HK-2 (cell line): ENCODE data around the gene MAST4.
"Not testable (repeated sequence)": the region's sequence is repeated elsewhere in the genome, so short reads cannot be mapped to it uniquely, and the experiment has no call there.

Source experiments
- DNase-seq: peaks from one replicate; pipeline ENCODE4 v3.0.0-alpha.2; 2018; ENCODE audit not compliant: unreplicated experiment

Gene MAST4

GRCh38 chr5:66646570-66646969 lies 50.4 kb downstream of the MAST4 start:
- DNase-seq = no peak

- DNase-seq = no peak
Measured at GRCh38 chr5:66647146-66647856, 51.1 kb downstream of the MAST4 start.

- DNase-seq = no peak
Measured at GRCh38 chr5:66652818-66653217, 56.6 kb downstream of the MAST4 start.

GRCh38 chr5:66653325-66653724 lies 57.1 kb downstream of the MAST4 start:
- no peak for DNase-seq

- no peak for DNase-seq
Measured at GRCh38 chr5:66655395-66656324, 59.5 kb downstream of the MAST4 start.

- no peak for DNase-seq
Measured at GRCh38 chr5:66658516-66658915, 62.3 kb downstream of the MAST4 start.

GRCh38 chr5:66659780-66660179 lies 63.6 kb downstream of the MAST4 start:
- no peak for DNase-seq

GRCh38 chr5:66660396-66660795 lies 64.2 kb downstream of the MAST4 start:
- DNase-seq = no peak

- DNase-seq = no peak
Measured at GRCh38 chr5:66661149-66661548, 65.0 kb downstream of the MAST4 start.

- DNase-seq = no peak
Measured at GRCh38 chr5:66666778-66667177, 70.6 kb downstream of the MAST4 start.

GRCh38 chr5:66669086-66669861 lies 73.1 kb downstream of the MAST4 start:
- no peak for DNase-seq

- DNase-seq = no peak
Measured at GRCh38 chr5:66669862-66670195, 73.6 kb downstream of the MAST4 start.

- DNase-seq = no peak
Measured at GRCh38 chr5:66671305-66671704, 75.1 kb downstream of the MAST4 start.

- DNase-seq = no peak
Measured at GRCh38 chr5:66674802-66675201, 78.6 kb downstream of the MAST4 start.

GRCh38 chr5:66675406-66675805 lies 79.2 kb downstream of the MAST4 start:
- no peak for DNase-seq

GRCh38 chr5:66680221-66680620 lies 84.0 kb downstream of the MAST4 start:
- no peak for DNase-seq

GRCh38 chr5:66680804-66681203 lies 84.6 kb downstream of the MAST4 start:
- no peak for DNase-seq

GRCh38 chr5:66684663-66685062 lies 88.5 kb downstream of the MAST4 start:
- DNase-seq = no peak

GRCh38 chr5:66689522-66690220 lies 93.5 kb downstream of the MAST4 start:
- DNase-seq = no peak

- no peak for DNase-seq
Measured at GRCh38 chr5:66694036-66694435, 97.8 kb downstream of the MAST4 start.

- DNase-seq = not testable (repeated sequence)
Measured at GRCh38 chr5:66695840-66696239, 99.6 kb downstream of the MAST4 start.
